ENCODE data around the gene TSHB. TPM values are rescaled to one million over a fixed set of nuclear protein-coding genes. Genes with fewer than 3 reads are reported as not detected.

Gene TSHB
- total RNA-seq, 1 donor from 2014 or later, result not detected

GRCh38 chr1:115023593-115023992, 6.0 kb upstream of the TSHB start:
- Mint-ChIP-seq H3K4me1 (ENCODE audit: low read depth, unreplicated experiment) (no peaks in the 10 kb centered on the region), H3K27me3 (ENCODE audit: unreplicated experiment) (peaks cover 1% of the 10 kb centered on the region), H3K4me3 (ENCODE audit: unreplicated experiment) (no peak overlapping the region), H3K9me3 (ENCODE audit: unreplicated experiment) (no peaks in the 10 kb centered on the region), H3K36me3 (ENCODE audit: unreplicated experiment) (no peaks in the 10 kb centered on the region), H3K27ac (ENCODE audit: unreplicated experiment) (no peak overlapping the region)
- no peak for DNase-seq
- no peak for TF ChIP-seq CTCF (IDR thresholded peaks at IDR 0.05; ENCODE audit: partially characterized antibody, unreplicated experiment)

DNA sequence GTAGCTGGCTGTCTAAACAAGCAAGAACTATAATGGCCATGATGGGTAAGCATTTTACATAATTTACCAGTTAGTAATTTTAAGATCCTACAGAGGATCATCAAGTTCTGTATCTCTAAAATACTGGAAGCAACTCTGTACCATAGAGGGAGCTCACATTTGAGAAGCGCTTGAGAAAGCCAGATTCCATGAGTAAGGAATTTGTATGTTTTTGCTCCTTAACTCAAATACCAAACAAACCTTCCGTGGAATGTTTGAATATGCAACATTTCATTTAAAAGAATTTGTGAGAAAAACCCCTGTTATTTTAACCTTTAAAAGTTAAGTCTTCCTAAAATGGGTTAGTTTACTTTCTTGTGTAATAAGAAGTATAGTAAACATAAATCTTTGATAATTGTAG, 2.0 kb downstream of the TSHB start:
- H3K4me1 Mint-ChIP-seq (ENCODE audit: low read depth, unreplicated experiment), result no peaks in the 10 kb centered on the region
- no peaks in the 10 kb centered on the region for H3K27me3 Mint-ChIP-seq (ENCODE audit: unreplicated experiment)
- no peaks in the 10 kb centered on the region for H3K9me3 Mint-ChIP-seq (ENCODE audit: unreplicated experiment)
- H3K36me3 Mint-ChIP-seq (ENCODE audit: unreplicated experiment), result no peaks in the 10 kb centered on the region
- no peak overlapping the region for H3K4me3 Mint-ChIP-seq (ENCODE audit: unreplicated experiment)
- TF ChIP-seq CTCF (IDR thresholded peaks at IDR 0.05; ENCODE audit: partially characterized antibody, unreplicated experiment), result no peak
- no peak overlapping the region for H3K27ac Mint-ChIP-seq (ENCODE audit: unreplicated experiment)
- DNase-seq, result no peak

GRCh38 chr1:115035652-115036051, 6.0 kb downstream of the TSHB start:
- Mint-ChIP-seq H3K4me3 (ENCODE audit: unreplicated experiment) (no peak overlapping the region), H3K9me3 (ENCODE audit: unreplicated experiment) (no peaks in the 10 kb centered on the region), H3K4me1 (ENCODE audit: low read depth, unreplicated experiment) (no peaks in the 10 kb centered on the region), H3K36me3 (ENCODE audit: unreplicated experiment) (no peaks in the 10 kb centered on the region), H3K27ac (ENCODE audit: unreplicated experiment) (no peak overlapping the region), H3K27me3 (ENCODE audit: unreplicated experiment) (no peaks in the 10 kb centered on the region)
- TF ChIP-seq CTCF (IDR thresholded peaks at IDR 0.05; ENCODE audit: partially characterized antibody, unreplicated experiment), result no peak
- no peak for DNase-seq

DNA sequence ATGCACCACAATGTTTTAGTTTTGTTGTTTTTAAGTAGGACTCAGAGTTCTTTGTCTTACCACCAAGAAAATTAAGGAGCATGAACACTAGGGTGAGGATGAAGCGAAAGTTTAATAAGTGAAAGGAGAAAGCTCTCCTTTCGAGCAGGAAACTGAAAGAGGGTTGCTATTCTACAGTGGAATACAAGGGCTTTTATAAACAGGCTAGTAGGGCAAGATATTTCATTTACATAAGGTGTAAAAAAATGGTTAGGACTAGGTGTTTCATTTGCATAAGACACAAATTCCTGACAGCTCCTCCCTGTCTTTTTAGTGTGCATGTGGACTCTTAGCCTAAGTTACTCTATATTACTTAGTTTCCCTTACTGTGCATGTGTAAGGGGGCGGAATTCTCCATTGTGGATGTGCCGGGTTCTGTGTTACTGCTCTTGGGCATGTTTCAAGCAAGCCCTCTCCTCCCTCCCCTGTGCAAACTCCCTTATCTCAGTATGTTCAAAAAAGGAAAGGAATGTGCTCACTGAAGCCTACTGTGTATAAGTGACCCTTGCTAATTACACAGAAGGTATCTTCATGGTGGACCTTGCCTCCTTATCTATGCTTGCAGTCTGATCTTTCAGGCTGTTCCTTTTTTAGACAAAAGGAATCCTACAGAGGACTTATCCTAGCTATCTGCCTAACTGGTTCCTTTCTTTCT, 7.3 kb downstream of the TSHB start:
- H3K27ac Mint-ChIP-seq (ENCODE audit: unreplicated experiment), result no peak overlapping the region
- DNase-seq, result no peak
- no peak for TF ChIP-seq CTCF (IDR thresholded peaks at IDR 0.05; ENCODE audit: partially characterized antibody, unreplicated experiment)
- H3K36me3 Mint-ChIP-seq (ENCODE audit: unreplicated experiment), result no peaks in the 10 kb centered on the region
- no peaks in the 10 kb centered on the region for H3K4me1 Mint-ChIP-seq (ENCODE audit: low read depth, unreplicated experiment)
- H3K9me3 Mint-ChIP-seq (ENCODE audit: unreplicated experiment), result no peaks in the 10 kb centered on the region
- H3K27me3 Mint-ChIP-seq (ENCODE audit: unreplicated experiment), result no peaks in the 10 kb centered on the region
- no peak overlapping the region for H3K4me3 Mint-ChIP-seq (ENCODE audit: unreplicated experiment)

DNA sequence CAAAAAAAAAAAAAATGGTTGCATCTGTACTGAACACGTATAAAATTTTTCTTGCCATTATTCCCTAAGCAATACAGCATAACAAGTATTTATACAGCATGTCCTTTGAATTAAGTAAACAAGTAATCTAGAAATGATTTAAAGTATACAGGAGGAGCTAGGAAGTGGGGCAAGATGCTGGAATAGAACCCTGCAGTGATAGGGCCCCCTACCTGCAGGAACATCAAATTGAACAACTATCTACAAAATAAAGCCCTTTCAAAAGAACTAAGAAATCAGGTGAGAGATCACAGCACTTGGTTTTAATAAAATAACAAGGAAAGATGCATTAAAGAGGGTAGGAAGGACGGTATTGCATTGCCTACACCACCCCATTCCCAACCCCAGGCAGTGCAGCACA, 10.9 kb downstream of the TSHB start:
- Mint-ChIP-seq H3K4me1 (ENCODE audit: low read depth, unreplicated experiment) (no peaks in the 10 kb centered on the region), H3K27ac (ENCODE audit: unreplicated experiment) (no peak overlapping the region), H3K9me3 (ENCODE audit: unreplicated experiment) (no peaks in the 10 kb centered on the region), H3K36me3 (ENCODE audit: unreplicated experiment) (no peaks in the 10 kb centered on the region), H3K27me3 (ENCODE audit: unreplicated experiment) (no peaks in the 10 kb centered on the region), H3K4me3 (ENCODE audit: unreplicated experiment) (no peak overlapping the region)
- no peak for DNase-seq
- TF ChIP-seq CTCF (IDR thresholded peaks at IDR 0.05; ENCODE audit: partially characterized antibody, unreplicated experiment), result no peak

All from glutamatergic neuron (in vitro differentiated cells).